ENCODE data around the gene BMPR2.
"Not testable (repeated sequence)": the region's sequence is repeated elsewhere in the genome, so short reads cannot be mapped to it uniquely, and the experiment has no call there.

The BMPR2 gene

GRCh38 chr2:202408546-202409140, 32.5 kb downstream of the BMPR2 start:
- intact Hi-C loops (cut with micrococcal nuclease), result no loop called here
- Mint-ChIP-seq H3K9me3 (no peaks in the 10 kb centered on the region), H3K27me3 (no peaks in the 10 kb centered on the region), H3K4me1 (ENCODE audit: low read depth) (peaks cover 9% of the 10 kb centered on the region), H3K27ac (no peak overlapping the region), H3K4me3 (no peak overlapping the region), H3K36me3 (ENCODE audit: low read depth) (peaks cover 6% of the 10 kb centered on the region)

GRCh38 chr2:202410092-202410491, 34.0 kb downstream of the BMPR2 start:
- H3K27ac Mint-ChIP-seq, result no peak overlapping the region
- intact Hi-C loops (cut with micrococcal nuclease), result no loop called here
- peaks cover 9% of the 10 kb centered on the region for H3K4me1 Mint-ChIP-seq (ENCODE audit: low read depth)
- no peak overlapping the region for H3K4me3 Mint-ChIP-seq
- no peaks in the 10 kb centered on the region for H3K27me3 Mint-ChIP-seq
- peaks cover under 1% of the 10 kb centered on the region for H3K36me3 Mint-ChIP-seq (ENCODE audit: low read depth)
- no peaks in the 10 kb centered on the region for H3K9me3 Mint-ChIP-seq

DNA sequence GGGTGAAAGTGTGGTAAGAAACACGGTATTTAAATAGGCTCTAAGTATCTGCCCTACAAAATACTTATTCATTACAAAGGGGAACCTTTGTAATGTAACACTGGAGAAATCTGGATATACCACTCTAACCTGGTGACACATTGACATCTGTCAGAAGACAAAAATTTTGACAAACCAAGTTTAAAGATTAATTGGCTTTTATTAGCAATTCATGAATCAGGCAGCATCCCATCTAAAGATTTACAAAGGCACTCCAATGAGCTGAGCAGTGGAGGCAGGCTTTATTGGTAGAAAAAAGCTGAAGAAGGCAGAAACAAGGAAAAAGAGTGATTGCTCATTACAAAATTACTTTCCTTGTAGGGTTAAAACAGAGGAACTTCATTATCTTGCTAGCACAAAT, 35.0 kb downstream of the BMPR2 start:
- Mint-ChIP-seq H3K4me3 (no peak overlapping the region), H3K4me1 (ENCODE audit: low read depth) (peaks cover 9% of the 10 kb centered on the region), H3K27me3 (no peaks in the 10 kb centered on the region), H3K27ac (no peak overlapping the region), H3K36me3 (ENCODE audit: low read depth) (no peaks in the 10 kb centered on the region), H3K9me3 (no peaks in the 10 kb centered on the region)
- intact Hi-C loops (cut with micrococcal nuclease), result no loop called here

- peaks cover 11% of the 10 kb centered on the region for H3K36me3 Mint-ChIP-seq (ENCODE audit: low read depth)
- no peaks in the 10 kb centered on the region for H3K27me3 Mint-ChIP-seq
- H3K9me3 Mint-ChIP-seq, result no peaks in the 10 kb centered on the region
- no peak overlapping the region for H3K4me3 Mint-ChIP-seq
- H3K27ac Mint-ChIP-seq, result no peak overlapping the region
- H3K4me1 Mint-ChIP-seq (ENCODE audit: low read depth), result no peaks in the 10 kb centered on the region
- intact Hi-C loops (cut with micrococcal nuclease), result no loop called here
These were observed 41.9 kb downstream of the BMPR2 start for GRCh38 chr2:202418027-202418426.

- Mint-ChIP-seq H3K4me1 (ENCODE audit: low read depth) (no peaks in the 10 kb centered on the region), H3K36me3 (ENCODE audit: low read depth) (peaks cover 11% of the 10 kb centered on the region), H3K27me3 (no peaks in the 10 kb centered on the region), H3K9me3 (no peaks in the 10 kb centered on the region), H3K27ac (no peak overlapping the region), H3K4me3 (no peak overlapping the region)
- intact Hi-C loops (cut with micrococcal nuclease), result no loop called here
These were observed 42.4 kb downstream of the BMPR2 start for GRCh38 chr2:202418511-202418910.

GRCh38 chr2:202423139-202423538, 47.0 kb downstream of the BMPR2 start:
- Mint-ChIP-seq H3K27ac (no peak overlapping the region), H3K27me3 (no peaks in the 10 kb centered on the region), H3K4me1 (ENCODE audit: low read depth) (no peaks in the 10 kb centered on the region), H3K36me3 (ENCODE audit: low read depth) (peaks cover 10% of the 10 kb centered on the region), H3K9me3 (peaks cover 5% of the 10 kb centered on the region), H3K4me3 (no peak overlapping the region)
- intact Hi-C loops (cut with micrococcal nuclease), result no loop called here

DNA sequence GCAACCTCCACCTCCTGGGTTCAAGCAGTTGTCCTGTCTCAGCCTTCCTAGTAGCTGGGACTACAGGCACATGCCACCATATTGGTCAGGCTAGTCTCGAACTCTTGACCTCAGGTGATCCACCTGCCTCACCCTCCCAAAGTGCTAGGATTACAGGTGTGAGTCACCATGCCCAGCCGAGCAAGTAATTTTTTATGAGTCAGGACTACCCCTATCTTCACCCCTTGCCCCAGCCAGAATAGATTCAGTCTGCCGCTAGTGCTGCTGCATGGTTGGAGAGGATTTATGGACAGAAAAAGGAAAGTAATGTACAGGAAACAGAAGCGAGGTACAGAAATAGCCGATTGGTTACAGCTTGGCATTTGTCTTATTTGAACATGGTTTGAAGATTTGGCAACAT, 48.9 kb downstream of the BMPR2 start:
- Mint-ChIP-seq H3K4me1 (ENCODE audit: low read depth) (no peaks in the 10 kb centered on the region), H3K4me3 (no peak overlapping the region)
- intact Hi-C loops (cut with micrococcal nuclease), result no loop called here

GRCh38 chr2:202426751-202427150, 50.6 kb downstream of the BMPR2 start:
- Mint-ChIP-seq H3K27ac (no peak overlapping the region), H3K27me3 (no peaks in the 10 kb centered on the region), H3K4me1 (ENCODE audit: low read depth) (no peaks in the 10 kb centered on the region), H3K36me3 (ENCODE audit: low read depth) (peaks cover 26% of the 10 kb centered on the region), H3K4me3 (no peak overlapping the region), H3K9me3 (peaks cover 25% of the 10 kb centered on the region)
- intact Hi-C loops (cut with micrococcal nuclease), result no loop called here

More for the DNA sequence above, 48.9 kb downstream of the BMPR2 start:
- H3K36me3 Mint-ChIP-seq (ENCODE audit: low read depth), result peaks cover 26% of the 10 kb centered on the region
- no peaks in the 10 kb centered on the region for H3K27me3 Mint-ChIP-seq
- H3K27ac Mint-ChIP-seq, result no peak overlapping the region
- peaks cover 24% of the 10 kb centered on the region for H3K9me3 Mint-ChIP-seq

GRCh38 chr2:202429164-202429980, 53.2 kb downstream of the BMPR2 start:
- no peak overlapping the region for H3K4me3 Mint-ChIP-seq
- H3K27ac Mint-ChIP-seq, result no peak overlapping the region
- no peaks in the 10 kb centered on the region for H3K27me3 Mint-ChIP-seq
- intact Hi-C loops (cut with micrococcal nuclease), result no loop called here
- H3K9me3 Mint-ChIP-seq, result peaks cover 25% of the 10 kb centered on the region
- no peaks in the 10 kb centered on the region for H3K4me1 Mint-ChIP-seq (ENCODE audit: low read depth)
- H3K36me3 Mint-ChIP-seq (ENCODE audit: low read depth), result peaks cover 19% of the 10 kb centered on the region

DNA sequence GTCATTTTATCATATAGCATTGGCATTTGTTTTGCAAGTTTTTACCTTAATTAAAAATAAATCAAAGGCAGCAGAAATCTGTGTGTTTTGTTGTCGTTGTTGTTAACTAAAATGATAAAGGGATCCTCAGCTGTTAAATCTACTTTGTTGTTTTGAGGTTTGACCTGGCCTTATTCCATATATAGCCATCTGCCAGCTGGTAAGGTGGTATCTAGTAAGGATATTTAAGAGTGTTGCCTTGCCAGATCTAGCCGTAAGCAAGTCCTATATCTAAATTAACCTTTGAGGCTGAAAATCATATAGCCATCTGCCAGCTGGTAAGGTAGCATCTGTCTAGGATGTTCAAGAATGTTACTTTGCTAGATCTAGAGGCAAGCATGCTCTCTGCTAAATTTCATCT, 56.6 kb downstream of the BMPR2 start:
- peaks cover 24% of the 10 kb centered on the region for H3K9me3 Mint-ChIP-seq
- H3K36me3 Mint-ChIP-seq (ENCODE audit: low read depth), result peaks cover 19% of the 10 kb centered on the region
- intact Hi-C loops (cut with micrococcal nuclease), result no loop called here
- no peaks in the 10 kb centered on the region for H3K27me3 Mint-ChIP-seq
- no peaks in the 10 kb centered on the region for H3K4me1 Mint-ChIP-seq (ENCODE audit: low read depth)
- H3K27ac Mint-ChIP-seq, result no peak overlapping the region
- no peak overlapping the region for H3K4me3 Mint-ChIP-seq

- Mint-ChIP-seq H3K9me3 (peaks cover 8% of the 10 kb centered on the region), H3K36me3 (ENCODE audit: low read depth) (peaks cover 4% of the 10 kb centered on the region), H3K4me3 (no peak overlapping the region), H3K4me1 (ENCODE audit: low read depth) (no peaks in the 10 kb centered on the region), H3K27ac (no peak overlapping the region), H3K27me3 (no peaks in the 10 kb centered on the region)
- intact Hi-C loops (cut with micrococcal nuclease), result no loop called here
These were observed 58.3 kb downstream of the BMPR2 start for GRCh38 chr2:202434472-202434871.

DNA sequence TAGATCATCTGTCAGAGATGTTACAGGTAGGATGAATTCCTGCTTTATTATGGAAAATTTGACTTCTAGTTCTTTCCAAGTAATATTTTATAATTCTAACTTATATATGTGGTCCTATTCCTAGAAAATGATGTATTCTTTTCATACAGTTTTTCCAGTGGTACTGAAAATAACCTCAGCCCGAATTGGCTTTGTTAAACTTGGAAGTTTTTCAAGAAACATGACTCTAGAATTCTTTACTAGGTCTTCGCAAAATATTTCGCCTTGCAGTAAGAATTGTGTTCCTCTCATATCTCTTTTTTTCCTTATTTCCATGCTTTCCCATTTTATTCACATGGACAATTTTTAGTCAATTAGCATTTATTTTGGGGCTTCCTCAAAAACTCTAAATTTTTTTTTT, 60.5 kb downstream of the BMPR2 start:
- intact Hi-C loops (cut with micrococcal nuclease), result no loop called here
- H3K36me3 Mint-ChIP-seq (ENCODE audit: low read depth), result peaks cover 13% of the 10 kb centered on the region

GRCh38 chr2:202440117-202440516, 64.0 kb downstream of the BMPR2 start:
- H3K27me3 Mint-ChIP-seq; intact Hi-C loops (cut with micrococcal nuclease); H3K27ac Mint-ChIP-seq; H3K4me3 Mint-ChIP-seq: not testable (repeated sequence)
- H3K36me3 Mint-ChIP-seq (ENCODE audit: low read depth), result peaks cover 19% of the 10 kb centered on the region
- H3K4me1 Mint-ChIP-seq (ENCODE audit: low read depth), result peaks cover 14% of the 10 kb centered on the region
- peaks cover 13% of the 10 kb centered on the region for H3K9me3 Mint-ChIP-seq

More for the DNA sequence above, 60.5 kb downstream of the BMPR2 start:
- no peaks in the 10 kb centered on the region for H3K27me3 Mint-ChIP-seq
- peaks cover 13% of the 10 kb centered on the region for H3K9me3 Mint-ChIP-seq
- no peak overlapping the region for H3K27ac Mint-ChIP-seq
- no peak overlapping the region for H3K4me3 Mint-ChIP-seq
- no peaks in the 10 kb centered on the region for H3K4me1 Mint-ChIP-seq (ENCODE audit: low read depth)

- Mint-ChIP-seq H3K4me3 (no peak overlapping the region), H3K27ac (no peak overlapping the region), H3K4me1 (ENCODE audit: low read depth) (peaks cover 14% of the 10 kb centered on the region), H3K27me3 (no peaks in the 10 kb centered on the region), H3K36me3 (ENCODE audit: low read depth) (peaks cover 19% of the 10 kb centered on the region), H3K9me3 (peaks cover 13% of the 10 kb centered on the region)
- intact Hi-C loops (cut with micrococcal nuclease), result no loop called here
These were observed 66.8 kb downstream of the BMPR2 start for GRCh38 chr2:202442882-202443281.

Data from dendritic cell treated with granulocyte-macrophage colony-stimulating factor and Interleukin-4, amounts not matched to agents 40 ng/mL and 50 ng/mL, for 4 days (primary cell).